ENCODE data around the gene MCUB.

MCUB gene

GRCh38 chr4:109702950-109703663 is 143.1 kb downstream of the MCUB start, which contains the start of gene CASP6:
CASP6 (minus strand) TSS chr4:109703445; CDS start chr4:109703395, 50 bp downstream.
- ChIA-PET POLR2A (interaction anchor here (1.0 to 1.5 kb wide), 3 partner anchors 27 to 120 kb away, joined by 3 to 6 read pairs (median 4); partner anchors contain the start of gene PLA2G12A), CTCF (interaction anchor here (0.6 to 1.8 kb wide), 2 partner anchors 99 to 942 kb away, joined by 3 to 5 read pairs; partner anchors contain the start of gene CFI)
- DNase-seq (ENCODE audit: extremely low spot score), result peak; percentile 71
- TF ChIP-seq ARNT (IDR thresholded peaks at IDR 0.05) (no peak), FOXK2 (IDR thresholded peaks at IDR 0.05) (no peak), LEF1 (IDR thresholded peaks at IDR 0.05; ENCODE audit: borderline replicate concordance) (no peak), BHLHE40 (IDR thresholded peaks at IDR 0.05; ENCODE audit: borderline replicate concordance) (no peak)

- DNase-seq (ENCODE audit: extremely low spot score), result no peak
- TF ChIP-seq FOXK2 (IDR thresholded peaks at IDR 0.05), result no peak
- TF ChIP-seq SP1 (IDR thresholded peaks at IDR 0.05), result no peak
- POLR2A ChIA-PET, result interaction anchor here (1.0 to 1.2 kb wide), 2 partner anchors 27 to 100 kb away, joined by 4 to 6 read pairs; partner anchors contain the start of gene PLA2G12A
- CTCF ChIA-PET, result interaction anchor here (0.6 to 1.8 kb wide), 2 partner anchors 98 to 943 kb away, joined by 3 to 5 read pairs; partner anchors contain the start of gene CFI
These were observed 143.8 kb downstream of the MCUB start for GRCh38 chr4:109703664-109704361.

- POLR2A ChIA-PET, result no interaction called here
- CTCF ChIA-PET, result interaction anchor here (0.6 kb wide), 1 partner anchor 89 kb away, joined by 3 read pairs; no protein-coding TSS in a partner anchor
- no peak for DNase-seq (ENCODE audit: extremely low spot score)
- TF ChIP-seq SUZ12 (IDR thresholded peaks at IDR 0.05) (no peak), PKNOX1 (IDR thresholded peaks at IDR 0.05) (no peak), SP1 (IDR thresholded peaks at IDR 0.05) (no peak), ELF4 (IDR thresholded peaks at IDR 0.05) (no peak), FOXK2 (IDR thresholded peaks at IDR 0.05) (no peak), HDGF (IDR thresholded peaks at IDR 0.05; ENCODE audit: borderline replicate concordance) (no peak), NFRKB (IDR thresholded peaks at IDR 0.05) (no peak), CTBP1 (IDR thresholded peaks at IDR 0.05; ENCODE audit: borderline replicate concordance) (no peak), TARDBP (IDR thresholded peaks at IDR 0.05) (no peak), FOXM1 (IDR thresholded peaks at IDR 0.05; ENCODE audit: borderline replicate concordance) (no peak), LEF1 (IDR thresholded peaks at IDR 0.05; ENCODE audit: borderline replicate concordance) (no peak), L3MBTL2 (conservative IDR thresholded peaks at IDR 0.05) (no peak), ZNF384 (IDR thresholded peaks at IDR 0.05) (no peak)
These were observed 148.4 kb downstream of the MCUB start for GRCh38 chr4:109708435-109708834.

- no peak for DNase-seq (ENCODE audit: extremely low spot score)
- POLR2A ChIA-PET, result no interaction called here
- no peak for TF ChIP-seq L3MBTL2 (conservative IDR thresholded peaks at IDR 0.05)
- CTCF ChIA-PET, result no interaction called here
These were observed 148.9 kb downstream of the MCUB start for GRCh38 chr4:109708990-109709389.

GRCh38 chr4:109713500-109713899 is 153.5 kb downstream of the MCUB start:
- ChIA-PET POLR2A (no interaction called here), CTCF (no interaction called here)
- DNase-seq (ENCODE audit: extremely low spot score), result no peak
- TF ChIP-seq FOXA1 (IDR thresholded peaks at IDR 0.05), result no peak
- no peak for TF ChIP-seq L3MBTL2 (conservative IDR thresholded peaks at IDR 0.05)
- no peak for TF ChIP-seq SUZ12 (IDR thresholded peaks at IDR 0.05)
- TF ChIP-seq HDGF (IDR thresholded peaks at IDR 0.05; ENCODE audit: borderline replicate concordance), result no peak

- DNase-seq (ENCODE audit: extremely low spot score), result no peak
- TF ChIP-seq FOXK2 (IDR thresholded peaks at IDR 0.05), result no peak
- no peak for TF ChIP-seq FOXM1 (IDR thresholded peaks at IDR 0.05; ENCODE audit: borderline replicate concordance)
- TF ChIP-seq L3MBTL2 (conservative IDR thresholded peaks at IDR 0.05), result no peak
- no peak for TF ChIP-seq LEF1 (IDR thresholded peaks at IDR 0.05; ENCODE audit: borderline replicate concordance)
- TF ChIP-seq TARDBP (IDR thresholded peaks at IDR 0.05), result no peak
- no peak for TF ChIP-seq ZNF384 (IDR thresholded peaks at IDR 0.05)
- TF ChIP-seq ELF4 (IDR thresholded peaks at IDR 0.05), result no peak
- no peak for TF ChIP-seq FOXA1 (IDR thresholded peaks at IDR 0.05)
- TF ChIP-seq SP1 (IDR thresholded peaks at IDR 0.05), result no peak
- no peak for TF ChIP-seq PKNOX1 (IDR thresholded peaks at IDR 0.05)
- TF ChIP-seq NFRKB (IDR thresholded peaks at IDR 0.05), result no peak
- TF ChIP-seq HDGF (IDR thresholded peaks at IDR 0.05; ENCODE audit: borderline replicate concordance), result no peak
- no peak for TF ChIP-seq SUZ12 (IDR thresholded peaks at IDR 0.05)
- TF ChIP-seq BHLHE40 (IDR thresholded peaks at IDR 0.05; ENCODE audit: borderline replicate concordance), result no peak
- no peak for TF ChIP-seq ARNT (IDR thresholded peaks at IDR 0.05)
- no peak for TF ChIP-seq CTBP1 (IDR thresholded peaks at IDR 0.05; ENCODE audit: borderline replicate concordance)
- ChIA-PET POLR2A (no interaction called here), CTCF (no interaction called here)
These were observed 158.7 kb downstream of the MCUB start for GRCh38 chr4:109718759-109719158.

- TF ChIP-seq CTBP1 (IDR thresholded peaks at IDR 0.05; ENCODE audit: borderline replicate concordance) (no peak), TARDBP (IDR thresholded peaks at IDR 0.05) (no peak), HDGF (IDR thresholded peaks at IDR 0.05; ENCODE audit: borderline replicate concordance) (no peak), FOXM1 (IDR thresholded peaks at IDR 0.05; ENCODE audit: borderline replicate concordance) (no peak), FOXA1 (IDR thresholded peaks at IDR 0.05) (no peak), SP1 (IDR thresholded peaks at IDR 0.05) (no peak), ZNF384 (IDR thresholded peaks at IDR 0.05) (no peak), ARNT (IDR thresholded peaks at IDR 0.05) (no peak), PKNOX1 (IDR thresholded peaks at IDR 0.05) (no peak), BHLHE40 (IDR thresholded peaks at IDR 0.05; ENCODE audit: borderline replicate concordance) (no peak), NFRKB (IDR thresholded peaks at IDR 0.05) (no peak), L3MBTL2 (conservative IDR thresholded peaks at IDR 0.05) (no peak), FOXK2 (IDR thresholded peaks at IDR 0.05) (no peak), LEF1 (IDR thresholded peaks at IDR 0.05; ENCODE audit: borderline replicate concordance) (no peak), SUZ12 (IDR thresholded peaks at IDR 0.05) (no peak)
- DNase-seq (ENCODE audit: extremely low spot score), result no peak
- ChIA-PET CTCF (no interaction called here), POLR2A (no interaction called here)
These were observed 159.6 kb downstream of the MCUB start for GRCh38 chr4:109719604-109720003.
